Activated T-helper 1 cell treated with Interleukin-2 at 50 U/mL for 16 hours (primary cell): ENCODE results near the gene TOR1B.

Source experiments
- DNase-seq: peaks from one replicate; pipeline ENCODE4 v3.0.0-alpha.2; 2020; ENCODE audit warnings: low read depth

TOR1B gene

DNA sequence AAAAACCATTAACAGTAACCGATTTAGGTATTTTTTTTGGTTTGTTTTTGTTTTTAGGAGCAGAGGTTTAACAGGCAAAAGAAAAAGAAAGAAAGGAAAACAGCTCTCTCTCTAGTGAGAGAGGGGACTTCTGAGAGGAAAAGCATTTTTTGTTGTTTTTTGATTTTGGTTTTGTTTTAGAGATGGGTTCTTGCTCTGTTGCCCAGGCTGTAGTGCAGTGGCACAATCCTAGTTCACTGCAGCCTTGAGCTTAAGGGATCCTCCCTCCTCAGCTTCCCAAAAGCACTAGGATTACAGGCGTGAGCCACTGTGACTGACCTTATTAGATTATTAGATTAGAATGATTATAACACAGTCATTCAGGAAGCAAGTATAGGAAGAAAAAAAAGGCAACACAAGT is 42.4 kb downstream of the TOR1B start:
- DNase-seq: no peak

DNA sequence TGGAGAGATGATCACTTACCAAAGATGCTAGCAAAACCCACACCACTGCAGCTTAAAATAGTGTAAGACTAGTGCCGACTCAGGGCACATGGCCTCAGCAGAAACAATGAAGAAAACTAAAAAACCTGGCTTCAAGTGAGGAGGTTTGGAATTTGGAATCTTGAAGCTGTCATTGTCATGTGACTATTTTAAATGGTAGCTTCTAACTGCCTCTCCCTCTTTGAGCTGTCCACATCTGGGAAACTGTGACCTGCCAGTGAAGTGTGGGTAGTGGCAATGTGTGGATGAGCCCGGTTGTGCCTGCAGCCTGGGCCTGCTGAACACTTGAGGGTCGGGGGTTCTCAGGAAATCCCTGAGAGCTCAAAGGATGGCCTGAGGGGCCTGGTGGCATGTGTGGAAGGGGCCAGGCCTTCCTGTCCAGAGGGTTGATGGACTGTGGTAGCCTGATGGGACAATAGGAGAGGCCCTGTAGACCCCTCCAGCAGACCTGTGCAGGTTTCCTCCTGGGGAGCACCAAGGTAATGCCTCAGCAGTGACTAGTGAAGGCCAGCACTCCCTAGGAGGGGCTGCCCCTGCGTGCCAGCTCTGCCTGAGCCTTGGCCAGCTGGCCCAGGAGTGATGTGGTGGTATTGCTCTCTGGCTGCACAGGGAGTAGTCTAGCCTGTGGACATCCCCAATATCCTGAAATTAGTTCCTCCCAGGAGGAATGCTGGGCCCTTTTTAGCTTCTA is 45.9 kb downstream of the TOR1B start:
- no peak for DNase-seq

DNA sequence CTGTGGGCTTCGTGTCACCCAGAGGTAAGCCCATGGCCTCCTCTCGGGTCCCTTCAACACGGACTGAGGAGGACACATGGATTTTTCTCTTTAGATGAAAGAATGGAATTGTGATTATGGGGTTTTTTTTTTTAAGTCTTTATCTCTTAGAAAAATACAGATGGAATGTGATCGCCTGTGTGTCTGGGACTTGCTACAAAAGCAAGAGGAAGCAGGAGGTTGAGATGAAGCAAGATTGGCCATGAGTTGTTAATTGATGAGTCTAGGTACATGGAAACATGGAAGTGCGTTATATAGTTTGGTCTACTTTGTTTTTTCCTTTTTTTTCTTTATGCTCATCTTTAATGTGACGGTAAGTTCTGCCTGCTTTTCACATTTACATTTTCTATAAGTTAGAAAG is 46.9 kb downstream of the TOR1B start:
- DNase-seq: no peak

DNA sequence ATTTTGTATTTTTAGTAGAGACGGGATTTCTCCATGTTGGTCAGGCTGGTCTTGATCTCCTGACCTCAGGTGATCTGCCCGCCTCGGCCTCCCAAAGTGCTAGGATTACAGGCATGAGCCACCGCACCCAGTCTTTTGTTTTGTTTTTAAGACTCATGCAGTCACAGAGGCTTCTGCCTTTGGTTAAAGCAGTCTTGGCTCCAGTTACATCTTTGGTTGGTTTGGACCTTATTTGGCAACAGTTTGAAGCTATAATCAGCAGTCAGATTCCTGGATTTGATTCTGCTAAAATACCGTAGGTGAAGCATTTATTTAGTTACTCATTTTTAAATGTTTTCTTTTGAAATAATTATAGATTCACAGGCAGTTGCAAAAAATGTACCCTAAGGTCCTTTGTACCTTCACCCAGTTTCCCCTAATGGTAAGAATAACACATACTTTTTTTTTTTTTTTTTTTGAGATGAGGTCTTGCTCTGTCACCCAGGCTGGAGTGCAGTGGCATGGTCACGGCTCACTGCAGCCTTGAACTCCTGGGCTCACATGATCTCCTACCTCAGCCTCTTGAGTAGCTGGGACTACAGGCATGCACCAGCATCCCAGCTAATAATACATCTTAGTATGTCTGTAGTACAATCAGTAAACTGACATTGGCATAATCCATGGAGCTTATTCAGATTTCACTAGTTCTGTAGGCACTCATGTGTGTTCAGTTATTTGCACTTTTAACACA is 48.0 kb downstream of the TOR1B start:
- no peak for DNase-seq

DNA sequence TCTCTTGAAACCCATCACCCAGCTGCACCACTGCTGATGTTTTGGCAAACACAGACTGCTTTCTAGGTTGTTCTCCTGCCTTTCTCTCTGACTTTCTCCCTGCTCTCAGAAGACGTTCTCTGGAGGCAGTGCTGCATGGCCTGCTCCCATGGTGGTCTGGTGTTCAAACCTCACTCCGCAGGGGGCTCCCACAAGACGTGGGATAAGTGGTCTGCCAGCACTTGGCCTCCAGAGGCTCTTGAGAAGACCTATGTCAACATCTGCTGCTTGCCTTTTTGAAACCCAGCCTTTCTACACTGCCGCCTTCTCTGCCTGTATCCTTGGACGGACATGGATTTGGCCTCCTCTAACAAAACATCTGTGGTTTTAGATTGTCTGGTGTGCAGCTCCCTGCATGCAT is 48.8 kb downstream of the TOR1B start:
- DNase-seq: no peak

DNA sequence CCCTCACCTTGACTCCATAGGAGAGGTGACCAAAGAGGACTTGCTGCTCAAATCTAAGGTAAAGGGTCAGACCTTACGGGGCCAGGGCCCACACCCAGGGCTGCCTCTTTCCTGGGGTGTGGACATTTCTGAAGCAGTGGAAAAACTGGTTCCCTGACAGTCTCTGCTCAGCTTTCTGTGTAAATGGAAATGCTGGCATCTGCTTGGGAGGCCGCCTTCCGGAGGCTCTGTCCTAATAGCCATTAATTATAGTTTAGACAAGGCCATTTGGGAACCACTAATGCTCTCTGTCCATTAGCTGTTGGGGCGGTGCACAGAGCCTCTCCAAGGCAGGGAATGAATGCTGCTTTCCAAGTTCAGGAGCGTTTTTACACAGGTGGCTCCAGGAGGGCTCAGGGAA is 49.6 kb downstream of the TOR1B start:
- no peak for DNase-seq

DNA sequence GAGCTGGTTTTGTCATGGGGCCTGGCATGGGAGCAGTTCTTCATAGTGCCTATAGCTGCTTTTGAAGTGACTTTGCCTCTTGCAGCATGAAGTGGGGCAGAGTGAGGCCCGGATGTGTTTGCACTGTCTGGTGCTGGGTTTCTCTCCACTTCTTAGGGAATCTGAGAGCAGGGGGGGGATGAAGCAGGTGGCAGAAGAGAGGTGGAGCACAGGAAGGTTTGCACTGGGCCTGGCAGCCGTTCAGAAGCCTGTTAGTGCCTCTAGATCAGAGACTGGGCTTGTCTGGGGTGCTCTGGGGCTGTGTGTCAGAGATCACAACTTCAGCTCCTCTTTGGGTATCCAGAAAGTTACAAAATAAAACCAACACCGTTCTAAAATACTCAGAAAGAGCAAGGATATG is 50.6 kb downstream of the TOR1B start:
- no peak for DNase-seq

DNA sequence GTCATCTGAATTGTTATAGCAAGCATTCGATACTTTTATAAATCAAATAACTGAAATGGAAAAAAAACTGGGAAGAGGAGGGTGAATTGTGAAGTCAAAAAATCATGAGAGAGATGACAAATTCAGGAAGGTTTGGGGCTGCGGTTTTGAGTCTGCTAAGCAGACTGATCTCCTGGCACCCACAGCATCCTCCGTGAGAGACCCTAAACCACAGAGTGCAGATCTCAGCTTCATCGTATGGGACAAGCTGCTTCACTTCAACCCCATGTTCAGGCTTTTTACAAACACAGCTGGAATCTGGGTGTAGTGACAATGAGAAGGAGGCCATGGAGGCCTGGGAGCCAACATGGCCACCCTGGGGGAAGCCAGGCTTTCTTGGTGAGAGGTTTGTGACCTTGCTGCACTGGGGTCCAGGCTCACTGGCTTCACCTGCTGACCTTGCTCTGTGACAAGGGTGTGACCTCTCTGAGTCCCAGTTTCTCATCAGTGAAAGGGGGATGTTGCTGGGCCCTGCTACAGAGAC is 51.7 kb downstream of the TOR1B start:
- DNase-seq: no peak

DNA sequence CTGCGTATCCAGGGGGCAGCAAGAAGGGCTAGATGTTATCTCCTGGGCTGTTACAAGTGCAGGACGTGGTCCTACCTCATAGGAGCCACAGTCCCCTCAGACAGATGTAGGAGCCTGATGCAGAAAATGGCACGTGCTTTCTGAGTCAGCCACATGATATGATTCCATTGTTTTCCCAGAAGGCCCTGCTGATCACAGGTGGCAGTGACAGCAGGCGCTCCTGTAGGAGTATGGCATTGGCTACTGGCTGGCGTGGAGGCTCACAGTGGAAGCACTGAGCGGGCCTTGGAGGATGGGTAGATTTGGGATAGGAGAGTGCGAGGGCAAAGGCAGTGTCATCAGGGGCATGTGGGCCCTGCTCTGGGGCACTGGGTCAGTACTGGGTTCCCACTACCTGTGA is 54.2 kb downstream of the TOR1B start:
- no peak for DNase-seq

DNA sequence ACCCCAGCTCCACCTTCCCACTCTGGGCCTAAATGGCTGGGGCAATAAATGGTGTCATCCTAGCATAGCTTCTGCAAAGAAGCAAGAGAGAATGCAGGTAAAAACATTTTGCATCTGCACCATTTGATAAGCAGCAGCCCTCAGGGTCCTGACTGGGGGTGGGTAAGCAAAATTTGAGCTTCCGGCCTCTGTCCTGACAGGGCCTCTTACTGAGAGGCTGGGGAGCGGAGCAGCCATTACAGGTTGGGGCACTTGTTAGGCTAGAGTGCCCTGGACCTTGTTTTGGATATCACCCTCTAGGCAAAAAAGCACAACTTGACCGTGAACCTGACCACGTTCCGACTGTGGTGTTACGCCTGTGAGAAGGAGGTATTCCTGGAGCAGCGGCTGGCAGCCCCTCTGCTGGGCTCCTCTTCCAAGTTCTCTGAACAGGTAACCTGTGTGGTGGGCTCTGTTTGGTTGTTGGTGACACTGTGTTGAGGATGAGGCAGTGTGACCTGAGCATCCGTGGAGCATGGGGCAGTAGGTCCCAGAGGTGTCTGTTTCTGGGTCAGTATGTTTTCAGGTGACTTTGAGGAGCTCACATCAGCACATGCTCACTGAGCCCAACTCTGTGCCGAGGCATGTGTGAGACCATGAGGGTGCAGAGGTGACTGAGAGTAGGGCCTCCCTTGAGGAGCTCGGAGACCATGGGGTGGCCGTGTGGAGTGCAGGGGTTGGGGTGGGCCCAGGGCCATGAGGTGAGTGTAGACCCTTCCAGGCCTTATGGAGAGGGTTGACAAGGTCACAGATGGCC is 55.4 kb downstream of the TOR1B start:
- DNase-seq: no peak
